HG02610 (cell line): ENCODE results near the gene DYRK1A.

Experiments
- ATAC-seq: cut with Tn5 transposase; IDR thresholded peaks from one replicate; pipeline ENCODE4 v1.9.1; 2021; ENCODE audit warnings: mild to moderate bottlenecking, moderate library complexity; ENCODE audit not compliant: unreplicated experiment

DYRK1A gene

GRCh38 chr21:37415939-37416338 is 49.4 kb downstream of the DYRK1A start:
- ATAC-seq: no peak

GRCh38 chr21:37416914-37417313 is 50.3 kb downstream of the DYRK1A start:
- ATAC-seq: no peak

GRCh38 chr21:37419228-37419906 is 52.8 kb downstream of the DYRK1A start:
- ATAC-seq: no peak

- no peak for ATAC-seq
Observed at GRCh38 chr21:37421306-37421705, 54.7 kb downstream of the DYRK1A start.

- ATAC-seq: no peak
Observed at GRCh38 chr21:37422382-37422781, 55.8 kb downstream of the DYRK1A start.

- ATAC-seq: no peak
Observed at GRCh38 chr21:37423103-37423502, 56.5 kb downstream of the DYRK1A start.

GRCh38 chr21:37424396-37424795 is 57.8 kb downstream of the DYRK1A start:
- ATAC-seq: no peak

GRCh38 chr21:37425001-37425400 is 58.4 kb downstream of the DYRK1A start:
- ATAC-seq: no peak

- ATAC-seq: no peak
Observed at GRCh38 chr21:37425684-37426083, 59.1 kb downstream of the DYRK1A start.

- no peak for ATAC-seq
Observed at GRCh38 chr21:37427221-37427620, 60.6 kb downstream of the DYRK1A start.

- no peak for ATAC-seq
Observed at GRCh38 chr21:37429356-37429755, 62.8 kb downstream of the DYRK1A start.

- no peak for ATAC-seq
Observed at GRCh38 chr21:37430184-37430821, 63.7 kb downstream of the DYRK1A start.

- ATAC-seq: no peak
Observed at GRCh38 chr21:37431243-37431642, 64.7 kb downstream of the DYRK1A start.

- ATAC-seq: no peak
Observed at GRCh38 chr21:37432710-37433455, 66.3 kb downstream of the DYRK1A start.

- ATAC-seq: no peak
Observed at GRCh38 chr21:37433456-37433840, 66.9 kb downstream of the DYRK1A start.

GRCh38 chr21:37435120-37435519 is 68.5 kb downstream of the DYRK1A start:
- ATAC-seq: no peak

GRCh38 chr21:37435711-37436110 is 69.1 kb downstream of the DYRK1A start:
- ATAC-seq: no peak

- no peak for ATAC-seq
Observed at GRCh38 chr21:37436174-37436573, 69.6 kb downstream of the DYRK1A start.

GRCh38 chr21:37437376-37438080 is 71.0 kb downstream of the DYRK1A start:
- ATAC-seq: no peak

GRCh38 chr21:37443683-37444082 is 77.1 kb downstream of the DYRK1A start:
- ATAC-seq: no peak

GRCh38 chr21:37445228-37445627 is 78.7 kb downstream of the DYRK1A start:
- no peak for ATAC-seq
